Neural cell (in vitro differentiated cells): Measurements from ENCODE around the gene THRB. TPM values are rescaled to one million over a fixed set of nuclear protein-coding genes. Genes with fewer than 3 reads are reported as not detected.
A peak's percentile ranks its signal among the peaks of the same experiment; 100 is the strongest.

ENCODE experiments used
- H2AFZ ChIP-seq: fragments of 200-600, 300-800 bp; sonication (generic), shearing (Covaris generic); 2 replicates; pipeline ENCODE4 v1.6.0; 2014; ENCODE audit warnings: low read depth, mild to moderate bottlenecking, antibody characterized with exemption, low read length, moderate library complexity
- H3F3A ChIP-seq: fragments of 200-600 bp; shearing (Covaris generic); 2 replicates; pipeline ENCODE4 v1.6.1; 2016; ENCODE audit warnings: mild to moderate bottlenecking, moderate library complexity, mixed read lengths, antibody characterized with exemption, low read length; ENCODE audit not compliant: insufficient read depth, poor library complexity, severe bottlenecking
- H3K27ac ChIP-seq: fragments of 200-600, 300-800 bp; sonication (generic), shearing (Covaris generic); 2 replicates; pipeline ENCODE4 v1.5.1; 2014; ENCODE audit warnings: mild to moderate bottlenecking, low read length, moderate library complexity
- H3K27me3 ChIP-seq: fragments of 300-800, 200-600 bp; sonication (generic), shearing (Covaris generic); 2 replicates; pipeline ENCODE4 v1.6.0; 2014; ENCODE audit warnings: mild to moderate bottlenecking, low read depth, low read length, moderate library complexity; ENCODE audit not compliant: insufficient read depth
- H3K36me3 ChIP-seq: fragments of 300-800, 200-600 bp; sonication (generic), shearing (Covaris generic); 2 replicates; pipeline ENCODE4 v1.5.1; 2014; ENCODE audit warnings: mild to moderate bottlenecking, antibody characterized with exemption, low read length, moderate library complexity; ENCODE audit not compliant: insufficient read depth
- H3K4me2 ChIP-seq: fragments of 300-800, 200-600 bp; sonication (generic), shearing (Covaris generic); 2 replicates; pipeline ENCODE4 v1.6.0; 2014; ENCODE audit warnings: mild to moderate bottlenecking, low read length
- H3K4me3 ChIP-seq: fragments of 300-800, 200-600 bp; sonication (generic), shearing (Covaris generic); 2 replicates; pipeline ENCODE4 v1.5.1; 2014; ENCODE audit warnings: mild to moderate bottlenecking, low read length, moderate library complexity
- H3K79me2 ChIP-seq: fragments of 200-600 bp; shearing (Covaris generic); replicated peaks from 2 replicates; pipeline ENCODE4 v1.6.0; 2014; ENCODE audit warnings: mild to moderate bottlenecking, low read length, moderate library complexity; ENCODE audit not compliant: insufficient read depth
- H3K9ac ChIP-seq: fragments of 300-800, 200-600 bp; sonication (generic), shearing (Covaris generic); 2 replicates; pipeline ENCODE4 v1.6.1; 2016; ENCODE audit warnings: mild to moderate bottlenecking, low read length, mixed read lengths
- H3K9me2 ChIP-seq: fragments of 200-600 bp; shearing (Covaris generic); 2 replicates; pipeline ENCODE4 v1.6.1; 2016; ENCODE audit warnings: mild to moderate bottlenecking, low read length, mixed read lengths; ENCODE audit not compliant: insufficient read depth
- H3K9me3 ChIP-seq: fragments of 200-600, 300-800 bp; sonication (generic), shearing (Covaris generic); 2 replicates; pipeline ENCODE4 v1.6.1; 2016; ENCODE audit warnings: mild to moderate bottlenecking, mixed run types, low read length, moderate library complexity, mixed read lengths
- H4K20me1 ChIP-seq: fragments of 200-600 bp; shearing (Covaris generic); 2 replicates; pipeline ENCODE4 v1.6.1; 2016; ENCODE audit warnings: mild to moderate bottlenecking, mixed run types; ENCODE audit not compliant: insufficient read depth
- EP300 ChIP-seq: fragments of 450-650 bp; conservative IDR thresholded peaks from 2 replicates; pipeline ENCODE4 v1.6.1; 2014; ENCODE audit warnings: antibody characterized with exemption, mild to moderate bottlenecking, moderate library complexity; ENCODE audit not compliant: poor library complexity, severe bottlenecking
- EZH2 ChIP-seq: fragments of 200-600, 300-800 bp; shearing (Covaris generic), sonication (generic); IDR thresholded peaks from 2 replicates; pipeline ENCODE4 v1.6.1; 2014; ENCODE audit warnings: antibody characterized with exemption, low read length, borderline replicate concordance, mild to moderate bottlenecking; ENCODE audit not compliant: insufficient read depth, poor library complexity, severe bottlenecking
- MXI1 ChIP-seq: fragments of 450-650 bp; conservative IDR thresholded peaks from 2 replicates; pipeline ENCODE4 v1.6.1; 2014; ENCODE audit warnings: antibody characterized with exemption, mild to moderate bottlenecking; ENCODE audit not compliant: poor library complexity, severe bottlenecking
- POLR2AphosphoS5 ChIP-seq: IDR thresholded peaks from 2 replicates; pipeline ENCODE4 v1.6.1; 2012
- RAD21 ChIP-seq: fragments of 450-650 bp; conservative IDR thresholded peaks from 2 replicates; pipeline ENCODE4 v1.6.1; 2014; ENCODE audit warnings: antibody characterized with exemption, mild to moderate bottlenecking, moderate library complexity
- SMC3 ChIP-seq: fragments of 450-650 bp; conservative IDR thresholded peaks from 2 replicates; pipeline ENCODE4 v1.6.1; 2014; ENCODE audit warnings: antibody characterized with exemption, mild to moderate bottlenecking, moderate library complexity; ENCODE audit not compliant: poor library complexity
- TAF1 ChIP-seq: IDR thresholded peaks from 2 replicates; pipeline ENCODE4 v1.6.1; 2012; ENCODE audit warnings: low read depth
- polyA plus RNA-seq: library from polyadenylated mRNA; depleted of rRNA; stranded (reverse); fragments of >200 nt; gene quantifications from 2 replicates; pipeline ENCODE4 v1.2.3, GENCODE V29; 2014
- TF ChIP-seq, protein P1 (sequence below): IDR thresholded peaks from 2 replicates; pipeline ENCODE4 v1.6.1; 2012; ENCODE audit warnings: borderline replicate concordance
- TF ChIP-seq, protein P2 (sequence below): fragments of 450-650 bp; IDR thresholded peaks from 2 replicates; pipeline ENCODE4 v1.5.1; 2014; ENCODE audit warnings: antibody characterized with exemption, mild to moderate bottlenecking, moderate library complexity; ENCODE audit not compliant: poor library complexity, severe bottlenecking

The THRB gene
- polyA plus RNA-seq, 1 donor from 2014 or later = 1.7 TPM

GRCh38 chr3:24161841-24162240 lies 332.8 kb downstream of the THRB start:
- Histone ChIP-seq H3K9me3 (no peaks in the 10 kb centered on the region), H3K4me2 (no peak overlapping the region), H4K20me1 (no peaks in the 10 kb centered on the region), H3F3A (no peaks in the 10 kb centered on the region), H3K9me2 (no peaks in the 10 kb centered on the region), H3K27me3 (no peaks in the 10 kb centered on the region), H3K9ac (no peak overlapping the region), H3K4me3 (no peak overlapping the region), H3K36me3 (no peaks in the 10 kb centered on the region), H3K27ac (no peak overlapping the region), H2AFZ (no peak overlapping the region), H3K79me2 (no peaks in the 10 kb centered on the region)
- TF ChIP-seq TAF1 (no peak), MXI1 (no peak), SMC3 (no peak), POLR2AphosphoS5 (no peak), RAD21 (no peak), EP300 (no peak), EZH2 (no peak)
- TF ChIP-seq, protein P1, sequence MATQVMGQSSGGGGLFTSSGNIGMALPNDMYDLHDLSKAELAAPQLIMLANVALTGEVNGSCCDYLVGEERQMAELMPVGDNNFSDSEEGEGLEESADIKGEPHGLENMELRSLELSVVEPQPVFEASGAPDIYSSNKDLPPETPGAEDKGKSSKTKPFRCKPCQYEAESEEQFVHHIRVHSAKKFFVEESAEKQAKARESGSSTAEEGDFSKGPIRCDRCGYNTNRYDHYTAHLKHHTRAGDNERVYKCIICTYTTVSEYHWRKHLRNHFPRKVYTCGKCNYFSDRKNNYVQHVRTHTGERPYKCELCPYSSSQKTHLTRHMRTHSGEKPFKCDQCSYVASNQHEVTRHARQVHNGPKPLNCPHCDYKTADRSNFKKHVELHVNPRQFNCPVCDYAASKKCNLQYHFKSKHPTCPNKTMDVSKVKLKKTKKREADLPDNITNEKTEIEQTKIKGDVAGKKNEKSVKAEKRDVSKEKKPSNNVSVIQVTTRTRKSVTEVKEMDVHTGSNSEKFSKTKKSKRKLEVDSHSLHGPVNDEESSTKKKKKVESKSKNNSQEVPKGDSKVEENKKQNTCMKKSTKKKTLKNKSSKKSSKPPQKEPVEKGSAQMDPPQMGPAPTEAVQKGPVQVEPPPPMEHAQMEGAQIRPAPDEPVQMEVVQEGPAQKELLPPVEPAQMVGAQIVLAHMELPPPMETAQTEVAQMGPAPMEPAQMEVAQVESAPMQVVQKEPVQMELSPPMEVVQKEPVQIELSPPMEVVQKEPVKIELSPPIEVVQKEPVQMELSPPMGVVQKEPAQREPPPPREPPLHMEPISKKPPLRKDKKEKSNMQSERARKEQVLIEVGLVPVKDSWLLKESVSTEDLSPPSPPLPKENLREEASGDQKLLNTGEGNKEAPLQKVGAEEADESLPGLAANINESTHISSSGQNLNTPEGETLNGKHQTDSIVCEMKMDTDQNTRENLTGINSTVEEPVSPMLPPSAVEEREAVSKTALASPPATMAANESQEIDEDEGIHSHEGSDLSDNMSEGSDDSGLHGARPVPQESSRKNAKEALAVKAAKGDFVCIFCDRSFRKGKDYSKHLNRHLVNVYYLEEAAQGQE = no peak
- TF ChIP-seq, protein P2, sequence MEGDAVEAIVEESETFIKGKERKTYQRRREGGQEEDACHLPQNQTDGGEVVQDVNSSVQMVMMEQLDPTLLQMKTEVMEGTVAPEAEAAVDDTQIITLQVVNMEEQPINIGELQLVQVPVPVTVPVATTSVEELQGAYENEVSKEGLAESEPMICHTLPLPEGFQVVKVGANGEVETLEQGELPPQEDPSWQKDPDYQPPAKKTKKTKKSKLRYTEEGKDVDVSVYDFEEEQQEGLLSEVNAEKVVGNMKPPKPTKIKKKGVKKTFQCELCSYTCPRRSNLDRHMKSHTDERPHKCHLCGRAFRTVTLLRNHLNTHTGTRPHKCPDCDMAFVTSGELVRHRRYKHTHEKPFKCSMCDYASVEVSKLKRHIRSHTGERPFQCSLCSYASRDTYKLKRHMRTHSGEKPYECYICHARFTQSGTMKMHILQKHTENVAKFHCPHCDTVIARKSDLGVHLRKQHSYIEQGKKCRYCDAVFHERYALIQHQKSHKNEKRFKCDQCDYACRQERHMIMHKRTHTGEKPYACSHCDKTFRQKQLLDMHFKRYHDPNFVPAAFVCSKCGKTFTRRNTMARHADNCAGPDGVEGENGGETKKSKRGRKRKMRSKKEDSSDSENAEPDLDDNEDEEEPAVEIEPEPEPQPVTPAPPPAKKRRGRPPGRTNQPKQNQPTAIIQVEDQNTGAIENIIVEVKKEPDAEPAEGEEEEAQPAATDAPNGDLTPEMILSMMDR = no peak

- no peak overlapping the region for H3K9ac ChIP-seq
- H3K4me2 ChIP-seq = no peak overlapping the region
- no peaks in the 10 kb centered on the region for H4K20me1 ChIP-seq
- no peaks in the 10 kb centered on the region for H3K79me2 ChIP-seq
- no peak overlapping the region for H3K27ac ChIP-seq
- no peaks in the 10 kb centered on the region for H3K9me2 ChIP-seq
- no peaks in the 10 kb centered on the region for H3F3A ChIP-seq
- H2AFZ ChIP-seq = no peak overlapping the region
- H3K36me3 ChIP-seq = no peaks in the 10 kb centered on the region
- no peaks in the 10 kb centered on the region for H3K27me3 ChIP-seq
- H3K9me3 ChIP-seq = no peaks in the 10 kb centered on the region
- no peak overlapping the region for H3K4me3 ChIP-seq
- TF ChIP-seq, protein P2 = no peak
- TF ChIP-seq POLR2AphosphoS5 (peak; percentile 41), SMC3 (no peak), RAD21 (no peak)
- TF ChIP-seq, protein P1 = peak; percentile 46
These were observed 334.1 kb downstream of the THRB start for GRCh38 chr3:24160424-24161095.
